GM18909 (cell line): ENCODE results near the gene AGFG2.

Experiments
- ATAC-seq: cut with Tn5 transposase; IDR thresholded peaks from one replicate; pipeline ENCODE4 v1.9.1; 2021; ENCODE audit warnings: mild to moderate bottlenecking; ENCODE audit not compliant: unreplicated experiment, poor library complexity

Gene AGFG2

DNA sequence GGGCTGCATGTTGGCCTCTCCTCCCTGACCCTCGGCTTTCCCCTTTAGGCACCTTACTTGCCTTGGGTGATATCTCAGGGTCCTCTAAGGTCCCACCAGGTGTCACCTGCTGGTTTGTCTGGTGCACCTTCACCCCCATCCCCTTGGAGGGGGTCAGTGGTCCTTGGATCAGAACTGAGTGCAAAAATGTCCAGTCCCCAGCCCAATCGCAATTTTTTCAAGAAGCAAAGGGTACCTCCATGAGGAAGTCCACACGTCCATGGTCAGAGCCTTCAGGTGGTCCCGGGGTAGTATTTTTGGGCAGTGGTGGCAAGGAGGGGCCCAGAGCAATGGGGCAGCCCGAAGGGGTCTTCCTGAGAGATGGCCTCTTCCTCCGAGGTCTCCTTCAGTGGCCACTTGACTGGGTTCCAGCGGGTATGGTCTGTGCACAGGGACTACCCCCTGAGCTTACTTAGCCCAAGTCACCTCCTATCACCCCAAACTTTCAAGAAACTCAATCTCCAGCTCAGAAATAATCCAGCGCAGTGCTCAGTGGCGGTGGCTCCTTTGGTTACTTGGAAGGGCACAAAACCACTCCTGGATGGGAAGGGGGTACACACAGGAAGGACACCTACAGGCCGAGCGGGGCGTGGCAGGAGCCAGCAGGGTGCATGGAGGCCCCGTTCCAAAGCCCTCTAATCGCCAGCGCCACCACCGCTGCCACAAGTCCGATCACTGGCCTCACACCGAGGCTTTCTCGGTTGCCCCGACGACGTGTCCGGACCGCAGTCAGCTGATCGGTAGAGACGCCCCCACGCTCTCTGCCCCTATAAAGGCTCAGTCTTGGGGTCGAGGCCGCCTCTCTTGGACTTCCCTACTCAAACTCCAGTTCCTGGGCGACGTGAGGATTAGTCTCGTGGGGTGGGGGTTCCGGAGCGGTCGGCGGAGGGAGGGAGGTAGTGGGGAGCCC is 30.2 kb downstream of the AGFG2 start:
- peak; percentile 42 for ATAC-seq

DNA sequence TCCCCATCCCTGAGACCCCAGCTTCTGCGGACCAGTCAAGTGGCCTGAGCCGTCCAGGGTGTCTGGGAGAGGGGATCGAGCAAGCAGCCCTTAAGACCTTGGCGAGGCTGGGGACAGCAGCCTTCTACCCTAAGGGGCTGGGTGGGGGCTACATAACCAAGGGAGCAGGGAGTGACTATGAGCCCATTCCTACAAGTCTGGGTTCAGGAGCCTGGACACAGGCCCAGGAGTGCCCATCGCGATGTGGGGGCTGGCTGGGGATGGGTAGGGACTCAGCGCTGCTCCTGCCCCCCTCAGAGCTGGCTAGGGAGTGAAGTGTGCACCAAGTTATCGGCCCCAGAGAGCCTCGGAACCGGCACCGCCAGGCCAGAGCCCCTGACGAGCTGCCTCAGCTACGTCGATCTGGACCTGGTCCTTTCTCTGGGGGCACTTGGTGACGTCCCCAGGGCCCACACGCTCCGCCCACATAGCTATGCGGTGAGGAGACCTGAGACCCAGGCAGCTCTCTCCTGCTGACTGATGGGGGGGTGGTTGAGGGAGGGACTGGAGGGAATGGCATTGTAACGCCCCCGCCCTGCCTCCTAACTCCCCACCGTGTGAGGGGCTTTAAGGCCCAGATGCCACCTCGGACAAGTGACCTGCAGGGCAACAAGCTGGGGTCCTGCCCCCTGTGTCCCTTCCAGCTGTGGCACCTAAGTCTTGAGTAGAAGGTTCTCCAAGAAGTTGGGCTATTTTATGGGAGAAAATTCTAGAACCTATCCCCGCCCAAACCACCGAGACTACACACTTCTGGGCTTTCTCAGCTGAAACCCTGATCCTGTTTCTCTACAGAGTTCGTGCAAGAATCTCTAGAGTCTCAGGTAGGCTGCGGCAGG is 32.2 kb downstream of the AGFG2 start:
- no peak for ATAC-seq

DNA sequence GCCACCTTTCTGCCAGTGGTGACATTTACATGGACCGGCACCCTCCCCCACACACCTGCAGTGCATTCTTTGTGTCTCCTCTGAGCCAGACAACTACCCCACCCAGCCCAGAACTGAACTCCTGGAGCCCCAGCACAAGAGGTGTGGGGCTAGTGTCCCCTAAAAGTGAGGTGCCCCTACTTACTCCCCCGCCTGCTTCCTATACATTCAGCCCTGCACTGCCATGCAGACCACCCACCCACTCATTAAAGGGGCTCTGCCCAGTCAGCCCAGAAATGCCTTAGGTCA is 32.8 kb downstream of the AGFG2 start:
- no peak for ATAC-seq

- no peak for ATAC-seq
These were observed 33.4 kb downstream of the AGFG2 start for GRCh38 chr7:100572281-100572948.

- no peak for ATAC-seq
These were observed 34.1 kb downstream of the AGFG2 start for GRCh38 chr7:100572949-100573675.

GRCh38 chr7:100573691-100574361 is 34.8 kb downstream of the AGFG2 start, which contains the start of gene SAP25:
TSS of gene SAP25 (minus strand) at chr7:100573900. CDS start at chr7:100573742, 158 bp downstream.
- ATAC-seq: no peak

- no peak for ATAC-seq
These were observed 35.6 kb downstream of the AGFG2 start for GRCh38 chr7:100574362-100575205.

DNA sequence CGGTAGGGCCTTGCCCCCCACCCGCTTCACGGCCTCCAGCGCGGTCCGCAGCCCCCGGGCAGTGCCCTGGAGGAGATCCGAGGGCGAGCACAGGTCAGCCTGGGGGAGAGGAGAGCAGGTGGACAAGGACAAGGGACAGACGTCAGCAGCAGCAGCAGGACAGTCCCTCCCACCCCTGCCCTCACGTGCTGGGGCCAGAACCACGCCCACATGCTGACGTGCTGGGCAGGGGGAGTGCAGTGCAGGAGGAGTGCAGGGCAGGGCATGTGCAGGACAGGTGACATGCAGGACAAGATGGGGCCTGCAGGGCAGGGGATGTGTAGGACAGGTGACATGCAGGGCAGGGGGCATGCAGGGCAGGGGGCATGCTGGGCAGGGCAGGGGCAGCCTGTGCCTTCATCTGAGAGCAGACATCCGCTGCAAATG is 36.2 kb downstream of the AGFG2 start:
- ATAC-seq: no peak

GRCh38 chr7:100575746-100576383 is 36.9 kb downstream of the AGFG2 start:
- ATAC-seq: no peak

DNA sequence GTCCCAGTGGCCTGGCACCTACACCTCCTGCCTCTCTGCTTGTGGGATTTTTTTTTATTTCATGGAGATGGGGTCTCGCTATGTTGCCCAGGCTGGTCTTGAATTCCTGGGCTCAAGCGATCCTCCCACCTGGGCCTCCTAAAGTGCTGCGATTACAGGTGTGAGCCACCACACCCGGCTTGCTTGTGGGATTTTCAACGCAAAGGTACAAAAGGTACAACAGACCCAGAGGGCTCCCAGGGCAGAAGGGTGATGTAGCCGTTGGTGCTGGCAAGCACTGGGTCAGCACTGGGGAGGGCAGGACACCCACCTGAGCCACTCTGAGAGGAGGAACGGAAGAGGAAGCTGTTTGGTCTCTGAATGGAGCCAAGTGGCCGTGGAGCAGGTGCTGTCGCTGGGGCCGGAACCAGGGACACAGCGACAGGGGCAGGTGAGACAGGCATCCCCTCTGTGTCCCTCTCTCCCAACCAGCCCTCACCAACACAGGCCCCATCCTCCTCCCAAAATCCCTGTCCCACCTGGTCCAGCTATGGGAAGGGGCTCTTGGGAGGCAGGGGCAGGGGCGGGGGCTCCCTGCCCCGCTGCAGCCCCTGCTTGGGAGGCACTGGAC is 37.5 kb downstream of the AGFG2 start:
- ATAC-seq: no peak

GRCh38 chr7:100577103-100577502 is 38.1 kb downstream of the AGFG2 start:
- ATAC-seq: no peak

- ATAC-seq: no peak
These were observed 38.5 kb downstream of the AGFG2 start for GRCh38 chr7:100577507-100577906.

DNA sequence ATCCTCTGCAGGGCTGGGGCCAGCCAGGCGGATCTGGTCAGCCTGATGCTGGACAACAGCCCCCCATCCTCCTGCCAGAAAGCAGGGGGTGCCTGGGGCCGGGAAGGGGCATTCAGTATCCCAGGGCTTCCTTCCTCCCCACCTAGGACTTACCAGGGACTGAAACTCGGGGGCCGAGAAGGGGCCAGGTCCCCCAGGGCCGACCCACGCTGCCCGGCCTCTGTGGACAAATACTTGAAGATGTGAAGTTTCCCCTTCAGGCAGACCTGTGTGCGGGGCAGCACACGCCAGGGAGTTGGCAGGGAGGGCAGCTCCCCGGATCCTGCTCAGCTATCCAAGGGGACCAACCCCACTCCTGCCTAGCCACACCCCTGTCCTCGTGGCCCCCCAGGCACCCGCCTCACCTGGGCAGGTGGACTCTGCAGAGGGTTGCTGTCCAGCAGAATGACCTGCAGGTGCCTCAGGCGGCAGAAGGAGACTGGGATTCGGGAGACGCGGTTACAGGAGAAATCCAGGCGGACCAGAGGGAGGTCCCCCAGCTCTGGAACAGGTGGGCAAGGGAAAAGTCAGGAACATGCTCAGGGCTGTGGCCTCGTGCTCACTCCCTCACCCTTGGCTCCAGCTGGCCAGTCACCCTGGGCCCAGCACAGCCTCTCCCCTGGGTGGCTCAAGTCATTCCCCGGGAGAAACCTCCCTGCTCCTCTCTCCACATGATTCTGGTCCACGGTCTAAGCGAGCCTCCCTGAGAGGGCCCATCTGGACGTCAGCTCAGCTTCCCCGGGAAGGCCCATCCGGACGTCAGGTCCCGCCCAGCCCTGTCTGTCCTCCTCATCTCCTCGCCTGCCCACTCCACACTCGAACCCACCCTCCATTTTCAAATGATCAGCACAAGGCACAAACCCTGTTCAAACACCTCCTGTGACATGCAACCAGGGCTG is 39.5 kb downstream of the AGFG2 start:
- ATAC-seq: no peak

DNA sequence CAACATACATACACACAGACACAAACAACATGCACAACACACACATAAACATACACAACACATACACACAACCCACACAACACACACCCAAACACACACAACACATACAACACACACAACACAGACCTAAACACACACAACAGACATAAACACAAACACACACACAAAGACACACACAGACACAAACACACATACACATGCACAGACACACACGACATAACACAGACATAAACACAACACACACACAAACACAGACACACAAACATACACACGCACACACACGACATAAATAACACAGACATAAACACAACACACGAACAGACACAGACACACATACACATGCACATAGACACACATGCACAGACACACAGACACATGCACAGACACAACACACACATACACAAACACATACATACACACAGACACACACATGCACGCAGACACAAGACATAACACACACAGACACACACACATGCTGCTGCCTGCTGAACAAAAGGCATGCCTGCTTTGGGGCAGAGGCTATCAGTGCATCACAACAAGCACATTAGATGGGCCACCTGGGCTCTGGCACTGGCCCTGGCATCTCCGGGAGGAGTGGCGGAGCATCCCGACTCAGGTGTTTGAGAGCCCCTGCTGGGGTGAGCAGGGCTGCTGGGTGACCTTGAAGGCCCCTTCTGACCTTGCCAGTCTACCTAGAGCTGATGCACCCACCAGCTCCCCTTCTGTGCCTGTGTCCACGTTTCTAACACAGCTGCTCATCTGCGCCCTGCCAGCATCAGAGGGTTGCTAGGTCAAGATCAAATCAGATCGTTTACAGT is 41.7 kb downstream of the AGFG2 start:
- no peak for ATAC-seq

- no peak for ATAC-seq
These were observed 43.1 kb downstream of the AGFG2 start for GRCh38 chr7:100582041-100582579.

- ATAC-seq: no peak
These were observed 43.6 kb downstream of the AGFG2 start for GRCh38 chr7:100582650-100583049.
